Right lobe of liver (tissue), 6 donors: ENCODE results near the gene GLE1. TPM values are rescaled to one million over a fixed set of nuclear protein-coding genes. Genes with fewer than 3 reads are reported as not detected.

Experiments used
- ATAC-seq, 4 donors: fragments of 200-7000 bp; cut with Tn5 transposase; one replicate each; pipeline ENCODE4 v1.9.1; 2020; ENCODE audit warnings: mild to moderate bottlenecking in 4 of 4, moderate library complexity in 4 of 4
- DNase-seq, 3 donors: peaks; one replicate each; pipeline ENCODE4 v3.0.0-alpha.2; 2020
- H3K27ac ChIP-seq, 3 donors: fragments of 200-600 bp; one replicate each; pipeline ENCODE4 v1.8.0; 2022
- H3K27me3 ChIP-seq, 2 donors: fragments of 200-600 bp; one replicate each; pipeline ENCODE4 v1.8.0; 2022
- H3K36me3 ChIP-seq, 4 donors: fragments of 200-600 bp; sonication (generic) in 1 of 4; one replicate each; pipeline versions ENCODE4 v1.5.1 to v1.8.0; 2017 to 2022; ENCODE audit warnings: control low read depth in 1 of 4
- H3K4me1 ChIP-seq, 4 donors: fragments of 200-600 bp; sonication (generic) in 1 of 4; one replicate each; pipeline versions ENCODE4 v1.5.1 to v1.8.0; 2017 to 2022; ENCODE audit warnings: control low read depth in 1 of 4
- H3K4me3 ChIP-seq, 3 donors: fragments of 200-600 bp; one replicate each; pipeline ENCODE4 v1.8.0; 2022
- H3K9me3 ChIP-seq, 4 donors: fragments of 200-600 bp; sonication (generic) in 1 of 4; one replicate each; pipeline versions ENCODE4 v1.5.1 to v1.8.0; 2017 to 2022; ENCODE audit warnings: control low read depth in 1 of 4
- CTCF ChIP-seq, 4 donors: fragments of 200-600 bp in 3 of 4; fragments of 450-650 bp in 1 of 4; IDR thresholded peaks; one replicate each; pipeline versions ENCODE4 v1.5.1 to v1.8.0; 2016 to 2022; ENCODE audit warnings: antibody characterized with exemption in 4 of 4, mild to moderate bottlenecking in 2 of 4
- POLR2A ChIP-seq: fragments of 450-650 bp; IDR thresholded peaks from one replicate; pipeline ENCODE4 v1.6.1; 2017; ENCODE audit warnings: antibody characterized with exemption, mild to moderate bottlenecking
- WGBS: methylation state at CpG from one replicate; pipeline ENCODE4 v1.1.6; 2018; ENCODE audit warnings: low coverage, low lambda C conversion rate; ENCODE audit not compliant: insufficient coverage; ENCODE audit errors: missing lambda C conversion rate; 5-methylcytosine and 5-hydroxymethylcytosine counted together
- intact Hi-C, 2 donors: fragments of 100-400 bp; cut with DNase I; formaldehyde crosslinking; loops; one replicate each; pipeline versions ENCODE4 v1.11.2 to v1.14.1; 2022
- small RNA-seq, 2 experiments: library from RNA; depleted of rRNA; stranded (forward); fragments of <200 nt; gene quantifications; one replicate each; pipeline ENCODE3, GENCODE V24; 2016
- total RNA-seq, 6 experiments: library from RNA; depleted of rRNA in 2 of 6; stranded (reverse); fragments of >200 nt in 2 of 6; fragmentation: NEBNext Ultra II Directional in 3 of 6; extraction: Animal tissue kit (Norgen Biotek cat#: 25700) in 3 of 6; gene quantifications; one replicate each; pipeline versions ENCODE4 v1.1.0 to v1.2.4, GENCODE V29; 2016 to 2023
- donor health status: DM: no; HTN: yes; CAD: no.
- donor health status: DM: no; HTN: no; CAD: no.
- donor health status: DM: no; HTN: no; CAD: no.
- donor health status: DM: no; HTN: yes; CAD: no.
- donor health status: DM: no; HTN: yes; CAD: no.

Gene GLE1
- total RNA-seq, 6 experiments from 2014 or later, result 10.5 to 15.9 (median 13.2) TPM

- H3K36me3 ChIP-seq, result peaks cover 6 to 87% (median 58%) of the 10 kb centered on the region in 4 donors
- DNase-seq (no peak), ATAC-seq (no peak)
- H3K4me3 ChIP-seq, result no peak overlapping the region
- TF ChIP-seq CTCF (IDR thresholded peaks at IDR 0.05), result no peak
- TF ChIP-seq POLR2A, result no peak
- peaks cover 0 to 6% (median 0%) of the 10 kb centered on the region in 4 donors for H3K4me1 ChIP-seq
- no peaks in the 10 kb centered on the region for H3K9me3 ChIP-seq
- WGBS, result 75% methylated on average over 6 of the region's 6 CpGs
- intact Hi-C loops, result loop anchor here in 1 of 2 donors (10.0 kb wide), 1 partner anchor 63 kb away; no protein-coding TSS in a partner anchor
- H3K27me3 ChIP-seq, result no peaks in the 10 kb centered on the region
- H3K27ac ChIP-seq, result no peak overlapping the region
These were observed 82.9 kb downstream of the GLE1 start for GRCh38 chr9:128587453-128587852.

- 88% methylated on average over 11 of the region's 11 CpGs for WGBS
These were observed 84.2 kb downstream of the GLE1 start for GRCh38 chr9:128588581-128589233.

More at GRCh38 chr9:128588581-128589233, 84.2 kb downstream of the GLE1 start:
- Histone ChIP-seq H3K27me3 (no peaks in the 10 kb centered on the region), H3K4me1 (peaks cover 0 to 6% (median 0%) of the 10 kb centered on the region in 4 donors), H3K36me3 (peaks cover 0 to 87% (median 59%) of the 10 kb centered on the region in 4 donors), H3K4me3 (no peak overlapping the region), H3K9me3 (no peaks in the 10 kb centered on the region), H3K27ac (no peak overlapping the region)
- intact Hi-C loops, result loop anchor here in 1 of 2 donors (10.0 kb wide), 1 partner anchor 64 kb away; no protein-coding TSS in a partner anchor
- TF ChIP-seq POLR2A (no peak), CTCF (IDR thresholded peaks at IDR 0.05) (no peak)
- ATAC-seq (no peak), DNase-seq (no peak)

Small RNA genes lying within 50 kb of the gene (small RNA-seq; reads per million reads assigned to genes)
- gene RNU7-171P, result 0 reads per million in 2 experiments

Other genes with a start within 250 kb of the GLE1 start
- 10 to 100 TPM; 25.0 to 53.0 (median 35.5) TPM for gene GOLGA2, start 228.7 kb upstream of the GLE1 start, total RNA-seq
- gene SWI5, start 228.4 kb upstream of the GLE1 start, total RNA-seq, result 10 to 100 TPM; 10.8 to 17.3 (median 14.3) TPM
- gene TRUB2, start 182.3 kb upstream of the GLE1 start, total RNA-seq, result 10 to 100 TPM; 16.7 to 35.5 (median 24.5) TPM
- gene COQ4, start 181.9 kb upstream of the GLE1 start, total RNA-seq, result 10 to 100 TPM; 22.3 to 67.5 (median 30.3) TPM
- gene SLC27A4, start 164.2 kb upstream of the GLE1 start, total RNA-seq, result 10 to 100 TPM; 15.8 to 97.3 (median 24.1) TPM
- gene URM1, start 133.3 kb upstream of the GLE1 start, total RNA-seq, result 10 to 100 TPM; 16.6 to 25.9 (median 22.2) TPM
- gene CERCAM, start 83.9 kb upstream of the GLE1 start, total RNA-seq, result 1 to 10 TPM; 1.3 to 3.1 (median 2.2) TPM
- gene ODF2, start 48.7 kb upstream of the GLE1 start, total RNA-seq, result 10 to 100 TPM in 3 of 6 experiments, 1 to 10 TPM in 3; 5.5 to 17.1 (median 10.8) TPM
- gene SPTAN1, start 47.9 kb downstream of the GLE1 start, total RNA-seq, result 100 to 1,000 TPM in 2 of 6 experiments, 10 to 100 TPM in 4; 74.6 to 141 (median 98.6) TPM
- gene DYNC2I2, start 152.1 kb downstream of the GLE1 start, total RNA-seq, result 10 to 100 TPM; 11.8 to 23.9 (median 18.8) TPM
- 100 to 1,000 TPM in 2 of 6 experiments, 10 to 100 TPM in 4; 57.4 to 110 (median 82.6) TPM for gene SET, start 184.5 kb downstream of the GLE1 start, total RNA-seq
- gene PKN3, start 197.8 kb downstream of the GLE1 start, total RNA-seq, result 1 to 10 TPM in 5 of 6 experiments, under 1 TPM in 1; 0.81 to 4.9 (median 2.4) TPM
- 10 to 100 TPM; 14.1 to 46.1 (median 22.7) TPM for gene ZDHHC12, start 219.4 kb downstream of the GLE1 start, total RNA-seq